GM18526 (cell line): Measurements from ENCODE around the gene CPNE2.

Experiments used
- POLR2A ChIP-seq: IDR thresholded peaks from 3 replicates; pipeline ENCODE4 v1.6.1; 2011; ENCODE audit not compliant: insufficient read length; ENCODE audit errors: extremely low read depth

CPNE2 gene

DNA sequence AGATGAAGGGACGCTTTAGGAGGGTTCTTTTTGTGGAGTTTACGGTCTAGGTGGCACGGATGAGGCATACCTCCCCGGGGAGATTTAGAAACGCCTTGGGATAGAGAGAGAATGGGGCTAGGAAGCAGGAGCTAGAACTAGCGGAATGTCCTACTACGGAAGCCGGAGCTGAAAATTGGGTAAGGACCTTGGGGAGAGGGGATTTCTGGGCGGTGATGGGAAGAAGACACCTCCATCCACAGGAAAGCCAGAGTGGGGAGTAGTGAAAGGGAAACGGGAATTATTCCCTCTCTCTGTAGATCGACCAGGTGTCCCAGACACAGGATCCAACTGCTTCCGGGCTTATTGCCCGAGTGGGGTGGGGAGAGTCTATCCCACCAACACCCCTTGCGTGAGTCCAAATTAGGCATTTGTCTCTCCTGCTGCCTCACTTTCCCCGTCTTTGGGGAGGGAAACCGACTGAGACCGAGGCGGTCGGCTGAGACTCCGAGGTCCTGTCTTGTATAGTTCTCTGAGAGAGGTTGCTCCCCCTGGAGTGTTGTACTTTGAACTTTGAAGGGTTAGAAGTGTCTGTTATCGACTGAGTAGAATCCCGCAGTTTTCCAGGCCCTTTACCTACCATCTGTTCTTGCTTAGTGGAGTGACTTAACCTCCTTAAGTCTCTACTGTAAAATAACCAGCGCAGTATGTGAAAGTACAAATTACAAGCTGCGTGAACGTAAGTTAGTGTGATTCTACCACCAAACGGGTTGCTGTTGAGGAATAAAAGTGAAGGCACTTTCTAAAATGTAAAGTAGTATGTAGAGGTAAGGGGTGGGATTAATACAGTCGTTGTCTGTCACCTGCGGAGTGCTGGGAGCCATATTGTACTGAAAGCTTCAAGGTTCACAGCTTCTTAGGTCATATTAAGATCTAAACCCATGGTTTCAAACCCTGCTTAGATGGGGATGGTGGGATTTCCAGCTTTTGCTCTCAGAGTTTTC lies 94.8 kb downstream of the CPNE2 start:
- no peak for TF ChIP-seq POLR2A

DNA sequence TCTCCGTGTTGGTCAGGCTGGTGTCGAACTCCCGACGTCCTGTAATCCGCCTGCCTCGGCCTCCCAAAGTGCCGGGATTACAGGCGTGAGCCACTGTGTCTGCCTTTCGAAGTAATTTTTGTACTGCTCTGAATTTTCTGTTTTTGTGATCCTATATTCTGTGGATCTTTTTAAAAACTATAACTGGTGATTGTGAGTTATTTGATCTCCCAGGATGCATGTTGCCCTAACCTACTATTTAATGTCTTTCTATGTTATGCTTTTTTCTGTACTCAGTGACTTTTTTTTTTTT lies 96.3 kb downstream of the CPNE2 start:
- TF ChIP-seq POLR2A: no peak

DNA sequence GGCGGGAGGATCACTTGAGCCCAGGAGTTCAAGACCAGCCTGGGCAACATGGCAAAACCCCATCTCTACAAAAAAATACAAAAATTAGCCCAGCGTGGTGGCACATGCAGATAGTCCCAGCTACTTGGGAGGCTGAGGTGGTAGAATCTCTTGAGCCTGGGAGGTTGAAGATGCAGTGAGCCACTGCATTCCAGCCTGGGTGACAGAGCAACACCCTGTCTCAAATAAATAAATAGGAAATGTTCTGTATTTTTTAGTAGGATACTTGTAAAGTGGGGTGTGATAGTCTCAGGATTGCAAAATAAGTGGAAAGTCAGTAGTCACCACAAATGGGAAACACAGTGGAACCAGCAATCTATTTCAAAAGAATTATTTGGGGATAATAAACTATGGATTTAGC lies 97.8 kb downstream of the CPNE2 start:
- TF ChIP-seq POLR2A: no peak

DNA sequence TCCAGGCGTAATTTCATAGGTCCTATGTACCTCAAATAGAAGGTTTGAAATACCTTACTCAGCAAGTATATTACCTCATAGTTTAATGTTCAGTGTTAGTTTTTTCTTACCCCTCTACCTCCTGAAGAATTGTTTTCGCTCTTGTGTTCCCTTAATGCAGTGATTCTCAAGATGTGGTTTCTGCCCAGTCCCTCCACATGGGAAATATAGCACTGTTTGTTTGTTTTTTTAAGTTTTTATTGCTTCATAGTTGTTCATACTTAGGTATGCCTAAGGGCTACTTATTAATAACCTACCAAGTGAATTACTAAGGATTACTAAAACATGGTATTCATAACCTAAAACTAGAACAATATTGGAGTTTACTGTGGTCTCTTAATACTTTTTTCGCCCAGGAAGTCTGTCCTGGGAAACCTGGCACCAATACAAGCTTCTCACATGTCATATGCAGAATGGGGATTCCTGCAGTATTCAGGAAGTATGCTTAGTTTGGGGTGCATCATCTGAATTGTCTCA lies 98.7 kb downstream of the CPNE2 start:
- TF ChIP-seq POLR2A: no peak

DNA sequence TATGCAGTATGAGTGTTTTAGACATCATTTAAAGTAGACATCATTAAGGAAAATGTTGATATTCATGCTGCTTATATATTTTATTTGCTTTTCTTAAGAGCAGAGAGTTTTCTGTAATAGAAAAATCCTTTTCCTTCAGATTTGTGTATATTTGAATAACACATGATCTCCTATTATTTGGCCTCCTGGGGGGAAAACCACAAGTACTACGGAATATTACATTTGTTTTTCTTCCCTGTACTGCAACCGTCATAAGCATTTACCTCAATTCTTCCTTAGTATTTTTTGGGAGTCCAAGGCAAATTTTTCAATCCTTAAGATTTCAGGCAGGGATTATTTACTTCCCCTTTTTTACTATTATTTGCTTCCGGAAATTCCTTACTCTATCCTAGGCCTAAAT lies 99.8 kb downstream of the CPNE2 start:
- no peak for TF ChIP-seq POLR2A

DNA sequence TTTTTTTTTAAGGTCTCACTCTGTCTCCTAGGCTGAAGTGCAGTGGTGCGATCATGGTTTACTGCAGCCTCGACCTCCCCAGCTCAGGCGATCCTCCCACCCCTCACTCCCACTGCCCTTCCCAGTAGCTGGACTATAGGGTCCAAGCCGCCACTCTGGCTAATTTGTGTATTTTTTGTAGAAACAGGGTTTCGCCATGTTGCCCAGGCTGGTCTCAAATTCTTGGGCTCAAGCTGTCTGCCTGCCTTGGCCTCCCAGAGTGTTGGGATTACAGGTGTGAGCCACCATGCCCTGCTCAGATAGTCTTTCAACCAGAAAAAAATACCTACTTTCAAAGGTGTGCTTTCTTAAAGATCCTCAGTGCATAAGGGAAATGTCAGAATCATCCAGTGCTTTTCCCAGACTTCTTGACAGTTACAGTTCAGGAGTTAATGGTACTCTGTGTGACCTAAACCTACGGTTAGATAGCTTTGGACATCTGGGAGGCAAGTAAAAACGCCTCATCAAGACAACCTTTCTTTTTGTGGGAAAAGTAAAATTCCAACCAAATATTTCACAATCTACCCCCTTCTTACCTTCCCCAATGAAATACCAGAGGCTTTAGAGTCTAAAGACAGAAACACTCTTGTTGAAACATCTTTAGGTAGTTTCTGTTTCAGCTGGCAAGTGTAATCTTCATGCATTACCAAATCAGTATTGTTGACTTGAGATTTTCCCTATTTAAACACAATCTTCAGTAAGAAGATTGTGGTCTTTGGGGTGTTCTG lies 100.5 kb downstream of the CPNE2 start:
- no peak for TF ChIP-seq POLR2A

DNA sequence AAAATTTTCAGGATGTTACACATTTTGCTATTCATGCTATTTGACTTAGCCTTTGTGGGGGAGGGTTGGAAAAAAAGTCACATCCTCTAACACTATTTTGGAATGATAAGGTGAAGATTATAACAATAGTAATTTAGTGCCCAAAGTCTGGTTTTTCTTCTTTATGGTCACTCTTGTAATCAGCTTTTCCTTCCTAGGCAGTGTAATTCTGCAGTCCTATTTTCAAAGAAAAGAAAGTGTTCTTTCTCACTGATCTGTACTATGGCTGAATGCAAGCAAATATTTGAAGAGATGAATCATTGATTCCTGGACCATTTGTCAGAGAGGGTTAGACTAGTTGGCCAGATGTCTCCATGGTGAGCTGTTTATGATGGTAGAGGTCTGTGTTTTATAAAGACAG lies 102.1 kb downstream of the CPNE2 start:
- TF ChIP-seq POLR2A: no peak

DNA sequence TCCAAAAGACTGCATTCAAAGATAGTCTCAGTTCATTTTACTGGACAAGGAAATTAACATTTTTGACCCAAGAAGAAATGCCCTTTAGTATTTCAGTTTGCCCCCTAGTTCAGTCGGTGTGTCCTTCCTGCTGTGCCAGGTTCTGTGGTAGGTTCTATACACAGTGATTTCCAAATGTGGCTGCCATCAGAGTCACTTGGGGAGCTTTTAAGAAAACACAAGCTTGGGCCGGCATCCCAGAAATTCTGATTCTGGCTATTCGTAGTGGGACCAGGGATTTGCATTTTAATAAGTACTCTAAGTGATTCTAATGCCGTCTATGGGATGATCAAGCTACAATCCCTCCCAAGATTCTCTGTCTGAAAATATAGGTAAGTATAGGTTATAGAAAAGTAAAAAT lies 103.9 kb downstream of the CPNE2 start:
- no peak for TF ChIP-seq POLR2A

DNA sequence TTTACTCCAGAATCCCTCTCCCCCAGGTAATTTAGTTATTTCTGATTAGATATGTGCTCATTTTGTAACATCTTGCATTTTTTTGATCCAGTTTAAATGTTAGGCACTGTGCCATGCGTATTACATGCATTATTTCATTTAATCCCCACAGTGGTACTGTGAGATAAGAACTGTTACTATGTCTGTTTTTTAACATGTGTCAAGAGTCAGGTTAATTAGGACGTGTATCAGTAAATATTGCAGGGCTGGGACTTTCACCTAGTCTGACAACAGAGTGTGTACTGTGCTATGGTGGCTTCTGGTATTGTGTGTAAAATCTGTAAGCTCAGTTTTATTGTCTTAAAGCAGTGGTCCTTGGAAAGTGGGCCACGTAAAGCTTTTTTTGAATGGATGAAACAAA lies 104.4 kb downstream of the CPNE2 start:
- TF ChIP-seq POLR2A: no peak
